Stimulated activated CD8-positive, alpha-beta memory T cell treated with anti-CD3 and anti-CD28 coated beads, Interleukin-4, amount 100 ng/mL, for 4 hours (primary cell): Measurements from ENCODE around the gene ARSG.
"Not testable (repeated sequence)": the region's sequence is repeated elsewhere in the genome, so short reads cannot be mapped to it uniquely, and the experiment has no call there.

Source experiments
- DNase-seq, 2 donors: peaks; one replicate each; pipeline ENCODE4 v3.0.0-alpha.2; 2020; ENCODE audit warnings: low read depth in 2 of 2, low spot score in 1 of 2

The ARSG gene

GRCh38 chr17:68391561-68392268 is 100.4 kb downstream of the ARSG start:
- no peak for DNase-seq

GRCh38 chr17:68394608-68395331 is 103.5 kb downstream of the ARSG start:
- DNase-seq: no peak

GRCh38 chr17:68396226-68397107 is 105.2 kb downstream of the ARSG start:
- DNase-seq: no peak

GRCh38 chr17:68397108-68397536 is 105.8 kb downstream of the ARSG start:
- DNase-seq: no peak

GRCh38 chr17:68398691-68399637 is 107.7 kb downstream of the ARSG start:
- DNase-seq: no peak

GRCh38 chr17:68399638-68400403 is 108.5 kb downstream of the ARSG start:
- DNase-seq: no peak

- no peak for DNase-seq
Measured at GRCh38 chr17:68400404-68400735, 109.1 kb downstream of the ARSG start.

- no peak for DNase-seq
Measured at GRCh38 chr17:68401288-68401687, 110.0 kb downstream of the ARSG start.

- no peak for DNase-seq
Measured at GRCh38 chr17:68403122-68403521, 111.8 kb downstream of the ARSG start.

- not testable (repeated sequence) for DNase-seq
Measured at GRCh38 chr17:68403837-68404236, 112.5 kb downstream of the ARSG start.

- DNase-seq: not testable (repeated sequence)
Measured at GRCh38 chr17:68407656-68408055, 116.4 kb downstream of the ARSG start.

GRCh38 chr17:68413597-68414560 is 122.6 kb downstream of the ARSG start:
- DNase-seq: peak in 1 of 2 donors; percentile 33

- not testable (repeated sequence) for DNase-seq
Measured at GRCh38 chr17:68414901-68415300, 123.6 kb downstream of the ARSG start.

- no peak for DNase-seq
Measured at GRCh38 chr17:68417317-68417716, 126.0 kb downstream of the ARSG start.

- no peak for DNase-seq
Measured at GRCh38 chr17:68418876-68419275, 127.6 kb downstream of the ARSG start.

- DNase-seq: no peak
Measured at GRCh38 chr17:68420065-68420464, 128.8 kb downstream of the ARSG start.

GRCh38 chr17:68421486-68421885 is 130.2 kb downstream of the ARSG start:
- DNase-seq: no peak

GRCh38 chr17:68422821-68423220 is 131.5 kb downstream of the ARSG start:
- no peak for DNase-seq

- DNase-seq: no peak
Measured at GRCh38 chr17:68423251-68423650, 132.0 kb downstream of the ARSG start.
